GM19193 (cell line): ENCODE results near the gene KRT5.

ENCODE experiments used
- POLR2A ChIP-seq: IDR thresholded peaks from 4 replicates; pipeline ENCODE4 v1.6.1; 2011; ENCODE audit not compliant: insufficient read depth, insufficient read length; ENCODE audit errors: extremely low read depth

Gene KRT5

GRCh38 chr12:52517888-52518287 lies 2.3 kb downstream of the KRT5 start:
- no peak for TF ChIP-seq POLR2A

GRCh38 chr12:52517005-52517835 lies 3.0 kb downstream of the KRT5 start:
- TF ChIP-seq POLR2A, result no peak

- no peak for TF ChIP-seq POLR2A
Measured at GRCh38 chr12:52515927-52516831, 4.0 kb downstream of the KRT5 start.

GRCh38 chr12:52515319-52515646 lies 4.9 kb downstream of the KRT5 start:
- no peak for TF ChIP-seq POLR2A

- TF ChIP-seq POLR2A, result no peak
Measured at GRCh38 chr12:52514471-52515318, 5.5 kb downstream of the KRT5 start.

GRCh38 chr12:52513736-52514135 lies 6.5 kb downstream of the KRT5 start:
- TF ChIP-seq POLR2A, result no peak

GRCh38 chr12:52508211-52508610 lies 12.0 kb downstream of the KRT5 start:
- no peak for TF ChIP-seq POLR2A

GRCh38 chr12:52506858-52507715 lies 13.1 kb downstream of the KRT5 start:
- no peak for TF ChIP-seq POLR2A

- TF ChIP-seq POLR2A, result no peak
Measured at GRCh38 chr12:52502877-52503276, 17.3 kb downstream of the KRT5 start.

- no peak for TF ChIP-seq POLR2A
Measured at GRCh38 chr12:52501490-52501889, 18.7 kb downstream of the KRT5 start.

GRCh38 chr12:52499806-52500560 lies 20.2 kb downstream of the KRT5 start:
- TF ChIP-seq POLR2A, result no peak

- no peak for TF ChIP-seq POLR2A
Measured at GRCh38 chr12:52498946-52499345, 21.2 kb downstream of the KRT5 start.

GRCh38 chr12:52497975-52498374 lies 22.2 kb downstream of the KRT5 start:
- no peak for TF ChIP-seq POLR2A
